Measurements from ENCODE around the gene CAB39L. TPM values are rescaled to one million over a fixed set of nuclear protein-coding genes. Genes with fewer than 3 reads are reported as not detected.
A peak's percentile ranks its signal among the peaks of the same experiment; 100 is the strongest.

Gene CAB39L
- total RNA-seq, 1 experiment from 2014 or later, result 51.9 TPM

DNA sequence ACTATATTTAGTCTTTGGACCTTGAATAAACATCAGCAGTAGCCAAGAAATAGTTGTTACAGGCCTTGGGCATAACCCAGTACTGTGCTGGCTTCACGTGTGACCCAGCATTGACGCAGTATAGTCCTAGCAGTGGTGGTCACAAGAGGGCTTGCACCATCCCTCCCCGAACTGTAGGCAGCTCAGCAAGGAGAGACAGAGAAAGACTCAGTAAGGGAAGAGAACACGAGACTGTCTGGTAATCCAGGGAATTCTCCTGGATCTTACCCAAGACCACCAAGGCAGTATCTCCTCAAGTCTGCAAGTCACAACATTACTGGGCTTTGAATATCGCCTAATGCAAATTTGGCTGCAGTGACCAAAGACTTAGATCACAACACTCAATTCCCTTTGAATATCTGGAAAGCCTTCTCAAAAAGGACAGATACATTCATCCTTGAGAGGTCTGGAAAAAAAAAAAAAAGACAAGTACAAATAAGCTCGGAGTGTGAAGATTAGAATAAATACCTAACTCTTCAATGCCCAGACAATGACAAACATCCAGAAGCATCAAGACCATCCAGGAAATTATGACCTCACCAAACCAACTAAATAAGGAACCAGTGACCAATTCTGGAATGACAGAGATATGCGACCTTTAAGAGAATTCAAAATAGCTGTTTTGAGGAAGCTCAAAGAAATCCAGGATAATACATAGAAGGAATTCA is 39.7 kb downstream of the CAB39L start:
- Histone ChIP-seq H2AFZ (ENCODE audit: low read length) (no peak overlapping the region), H4K20me1 (ENCODE audit: insufficient read depth, low read depth, low read length) (no peaks in the 10 kb centered on the region), H3K36me3 (ENCODE audit: insufficient read depth, low read length) (peaks cover 3% of the 10 kb centered on the region; the same call in 1 of the 2 replicates), H3K9me3 (ENCODE audit: low read length) (peaks cover 8% of the 10 kb centered on the region), H3K9ac (ENCODE audit: low read length) (no peak overlapping the region), H3K27me3 (ENCODE audit: low read length) (no peaks in the 10 kb centered on the region), H3K4me1 (ENCODE audit: low read length) (peaks cover 14% of the 10 kb centered on the region), H3K4me2 (ENCODE audit: low read depth, low read length, poor library complexity, severe bottlenecking) (no peak overlapping the region), H3K4me3 (ENCODE audit: low read length) (no peak overlapping the region), H3K79me2 (ENCODE audit: low read length) (peaks cover 20% of the 10 kb centered on the region), H3K9me2 (replicated peaks; ENCODE audit: insufficient read depth, low read length) (no peaks in the 10 kb centered on the region), H3K27ac (ENCODE audit: low read length) (no peak overlapping the region)
- no peak for DNase-seq

DNA sequence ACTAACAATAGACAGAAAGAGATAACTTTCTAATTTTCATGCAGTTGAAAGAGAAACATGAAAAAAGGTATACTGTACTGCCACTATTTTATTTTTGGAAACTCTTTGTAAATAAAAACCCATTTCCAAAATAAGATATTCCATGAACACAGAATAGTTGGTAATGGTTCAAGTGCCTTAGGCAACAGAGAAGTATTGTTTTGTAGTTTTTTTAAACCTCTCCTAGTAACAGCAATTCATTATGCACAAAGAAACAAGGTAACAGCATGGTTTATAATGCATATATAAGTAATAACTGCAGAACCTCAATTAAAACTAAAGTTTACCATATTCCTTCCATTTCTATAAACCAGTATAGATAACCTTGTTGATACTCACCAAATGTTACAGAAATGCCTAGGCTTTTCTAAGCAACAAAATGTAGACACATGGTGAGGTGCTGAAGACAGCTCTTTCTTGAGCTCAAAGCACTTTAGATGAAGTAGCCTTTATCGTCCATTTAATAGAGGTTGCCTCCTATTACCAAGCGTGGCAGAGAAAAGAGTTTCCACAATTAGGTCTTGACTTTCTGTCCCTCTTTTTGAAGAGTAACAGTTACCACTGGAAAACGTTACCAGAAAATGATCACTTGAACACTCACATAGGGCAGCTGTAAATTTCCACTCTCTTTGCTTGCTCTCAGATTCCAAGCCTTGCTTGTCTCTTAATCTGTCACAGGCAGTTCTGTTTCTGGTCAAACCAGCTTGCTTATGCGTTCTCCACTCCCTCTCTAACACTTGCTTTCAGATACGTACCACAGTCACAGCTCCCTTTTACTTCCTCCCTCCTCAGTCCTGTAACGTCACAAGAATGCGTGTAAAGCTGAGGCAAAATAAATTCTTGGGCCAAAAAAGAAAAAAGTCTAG is 42.9 kb downstream of the CAB39L start:
- DNase-seq, result peak; percentile 83
- Histone ChIP-seq H2AFZ (ENCODE audit: low read length) (no peak overlapping the region), H3K27me3 (ENCODE audit: low read length) (no peaks in the 10 kb centered on the region), H3K27ac (ENCODE audit: low read length) (peak overlapping the region; percentile 72), H3K79me2 (ENCODE audit: low read length) (peaks cover 51% of the 10 kb centered on the region), H3K9me3 (ENCODE audit: low read length) (peaks cover 8% of the 10 kb centered on the region; the same call in 1 of the 2 replicates), H3K4me2 (ENCODE audit: low read depth, low read length, poor library complexity, severe bottlenecking) (peak overlapping the region; percentile 71), H3K36me3 (ENCODE audit: insufficient read depth, low read length) (peaks cover 3% of the 10 kb centered on the region; the same call in 1 of the 2 replicates), H3K4me3 (ENCODE audit: low read length) (peak overlapping the region; percentile 51), H3K9ac (ENCODE audit: low read length) (peak overlapping the region; percentile 54), H4K20me1 (ENCODE audit: insufficient read depth, low read depth, low read length) (no peaks in the 10 kb centered on the region), H3K9me2 (replicated peaks; ENCODE audit: insufficient read depth, low read length) (no peaks in the 10 kb centered on the region), H3K4me1 (ENCODE audit: low read length) (peaks cover 40% of the 10 kb centered on the region)

DNA sequence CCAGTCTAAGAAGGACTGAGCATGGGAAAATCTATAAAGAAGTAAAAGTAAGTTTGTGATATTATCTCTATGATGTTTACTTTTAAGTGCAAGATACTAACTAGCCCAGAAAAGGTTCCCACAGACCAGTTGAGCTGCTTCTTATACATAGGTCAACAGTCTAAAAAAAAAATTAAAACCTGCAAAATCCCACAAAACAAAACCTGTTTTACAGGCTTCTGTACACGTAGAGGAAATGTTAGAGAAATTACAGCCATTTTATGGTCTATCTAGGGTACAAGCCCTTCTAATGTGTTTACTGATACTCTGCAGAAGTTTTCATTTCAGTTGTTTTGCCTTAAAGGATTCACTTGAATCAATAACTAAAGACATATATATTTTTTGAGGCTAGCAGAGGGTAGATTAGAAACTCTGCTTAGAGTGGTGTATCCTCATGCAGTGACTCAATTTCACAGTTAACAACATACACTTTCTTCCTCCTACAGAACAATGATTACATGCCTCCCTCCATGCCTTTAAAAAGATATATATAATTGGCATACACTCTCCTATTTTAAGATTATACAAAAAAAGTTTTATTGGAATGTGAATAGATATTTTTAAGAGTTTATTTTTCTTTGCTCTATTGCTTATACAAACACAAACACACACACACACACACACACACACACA is 43.9 kb downstream of the CAB39L start:
- H3K9ac ChIP-seq (ENCODE audit: low read length), result peak overlapping the region; percentile 54
- DNase-seq, result peak; percentile 53
- H3K9me3 ChIP-seq (ENCODE audit: low read length), result peaks cover 6% of the 10 kb centered on the region; the same call in 1 of the 2 replicates
- peak overlapping the region; percentile 71 for H3K4me2 ChIP-seq (ENCODE audit: low read depth, low read length, poor library complexity, severe bottlenecking)
- no peaks in the 10 kb centered on the region for H4K20me1 ChIP-seq (ENCODE audit: insufficient read depth, low read depth, low read length)
- peaks cover 59% of the 10 kb centered on the region for H3K79me2 ChIP-seq (ENCODE audit: low read length)
- H3K27me3 ChIP-seq (ENCODE audit: low read length), result no peaks in the 10 kb centered on the region
- peaks cover 40% of the 10 kb centered on the region for H3K4me1 ChIP-seq (ENCODE audit: low read length)
- no peak overlapping the region for H2AFZ ChIP-seq (ENCODE audit: low read length)
- peak overlapping the region; percentile 51 for H3K4me3 ChIP-seq (ENCODE audit: low read length)
- peak overlapping the region; percentile 72 for H3K27ac ChIP-seq (ENCODE audit: low read length)
- H3K9me2 ChIP-seq (replicated peaks; ENCODE audit: insufficient read depth, low read length), result no peaks in the 10 kb centered on the region
- peaks cover 3% of the 10 kb centered on the region; the same call in 1 of the 2 replicates for H3K36me3 ChIP-seq (ENCODE audit: insufficient read depth, low read length)

GRCh38 chr13:49395878-49396380 is 47.9 kb downstream of the CAB39L start:
- no peak overlapping the region for H3K4me3 ChIP-seq (ENCODE audit: low read length)
- H2AFZ ChIP-seq (ENCODE audit: low read length), result no peak overlapping the region
- no peak overlapping the region for H3K9ac ChIP-seq (ENCODE audit: low read length)
- no peaks in the 10 kb centered on the region for H3K9me2 ChIP-seq (replicated peaks; ENCODE audit: insufficient read depth, low read length)
- H3K4me2 ChIP-seq (ENCODE audit: low read depth, low read length, poor library complexity, severe bottlenecking), result no peak overlapping the region
- peaks cover 33% of the 10 kb centered on the region for H3K4me1 ChIP-seq (ENCODE audit: low read length)
- H3K36me3 ChIP-seq (ENCODE audit: insufficient read depth, low read length), result no peaks in the 10 kb centered on the region; the same call in 1 of the 2 replicates
- no peak overlapping the region for H3K27ac ChIP-seq (ENCODE audit: low read length)
- H3K27me3 ChIP-seq (ENCODE audit: low read length), result no peaks in the 10 kb centered on the region
- no peaks in the 10 kb centered on the region for H3K9me3 ChIP-seq (ENCODE audit: low read length)
- no peak for DNase-seq
- no peaks in the 10 kb centered on the region for H4K20me1 ChIP-seq (ENCODE audit: insufficient read depth, low read depth, low read length)
- H3K79me2 ChIP-seq (ENCODE audit: low read length), result peaks cover 85% of the 10 kb centered on the region

GRCh38 chr13:49395451-49395865 is 48.4 kb downstream of the CAB39L start:
- no peak overlapping the region for H3K9ac ChIP-seq (ENCODE audit: low read length)
- H3K9me3 ChIP-seq (ENCODE audit: low read length), result no peaks in the 10 kb centered on the region
- no peak overlapping the region for H3K27ac ChIP-seq (ENCODE audit: low read length)
- no peak overlapping the region for H3K4me2 ChIP-seq (ENCODE audit: low read depth, low read length, poor library complexity, severe bottlenecking)
- peaks cover 84% of the 10 kb centered on the region for H3K79me2 ChIP-seq (ENCODE audit: low read length)
- DNase-seq, result no peak
- no peaks in the 10 kb centered on the region for H3K27me3 ChIP-seq (ENCODE audit: low read length)
- no peaks in the 10 kb centered on the region; the same call in 1 of the 2 replicates for H3K36me3 ChIP-seq (ENCODE audit: insufficient read depth, low read length)
- no peak overlapping the region for H2AFZ ChIP-seq (ENCODE audit: low read length)
- H3K4me3 ChIP-seq (ENCODE audit: low read length), result no peak overlapping the region
- H3K4me1 ChIP-seq (ENCODE audit: low read length), result peaks cover 33% of the 10 kb centered on the region
- no peaks in the 10 kb centered on the region for H3K9me2 ChIP-seq (replicated peaks; ENCODE audit: insufficient read depth, low read length)
- no peaks in the 10 kb centered on the region for H4K20me1 ChIP-seq (ENCODE audit: insufficient read depth, low read depth, low read length)

GRCh38 chr13:49388091-49388635 is 55.7 kb downstream of the CAB39L start:
- Histone ChIP-seq H3K27ac (ENCODE audit: low read length) (no peak overlapping the region; the same call in 1 of the 2 replicates), H3K79me2 (ENCODE audit: low read length) (peaks cover 45% of the 10 kb centered on the region), H2AFZ (ENCODE audit: low read length) (no peak overlapping the region), H3K27me3 (ENCODE audit: low read length) (no peaks in the 10 kb centered on the region), H3K4me3 (ENCODE audit: low read length) (no peak overlapping the region), H3K9ac (ENCODE audit: low read length) (no peak overlapping the region), H3K9me3 (ENCODE audit: low read length) (no peaks in the 10 kb centered on the region; the same call in 1 of the 2 replicates), H3K9me2 (replicated peaks; ENCODE audit: insufficient read depth, low read length) (no peaks in the 10 kb centered on the region), H3K4me2 (ENCODE audit: low read depth, low read length, poor library complexity, severe bottlenecking) (no peak overlapping the region), H3K36me3 (ENCODE audit: insufficient read depth, low read length) (0 out of 2 replicates have a peak, but pooled peaks cover 6% of the 10 kb centered on the region), H3K4me1 (ENCODE audit: low read length) (no peaks in the 10 kb centered on the region), H4K20me1 (ENCODE audit: insufficient read depth, low read depth, low read length) (no peaks in the 10 kb centered on the region)
- DNase-seq, result no peak

DNA sequence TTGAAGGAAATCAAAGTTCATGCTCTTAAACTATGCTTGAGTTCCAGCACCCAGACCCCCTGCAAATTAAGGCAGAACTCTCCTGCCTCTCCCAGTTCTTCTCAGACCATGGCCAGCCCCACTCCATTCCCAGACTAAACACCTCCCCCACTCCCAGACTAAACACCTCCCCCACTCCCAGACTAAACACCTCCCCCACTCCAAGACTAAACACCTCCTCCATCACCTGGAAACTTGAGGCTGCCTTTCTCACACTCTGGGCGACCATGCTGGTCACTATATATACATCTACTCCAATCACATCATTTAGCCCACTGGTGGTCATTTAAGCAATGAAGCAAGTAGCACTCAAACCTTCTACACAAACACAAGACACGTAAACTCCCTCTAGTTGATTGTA is 57.2 kb downstream of the CAB39L start:
- Histone ChIP-seq H3K9me3 (ENCODE audit: low read length) (no peaks in the 10 kb centered on the region; the same call in 1 of the 2 replicates), H3K79me2 (ENCODE audit: low read length) (peaks cover 35% of the 10 kb centered on the region), H3K4me1 (ENCODE audit: low read length) (peaks cover 4% of the 10 kb centered on the region; the same call in 1 of the 2 replicates), H3K4me3 (ENCODE audit: low read length) (no peak overlapping the region), H3K36me3 (ENCODE audit: insufficient read depth, low read length) (peaks cover 16% of the 10 kb centered on the region; the same call in 1 of the 2 replicates), H3K9ac (ENCODE audit: low read length) (no peak overlapping the region), H4K20me1 (ENCODE audit: insufficient read depth, low read depth, low read length) (no peaks in the 10 kb centered on the region), H3K27ac (ENCODE audit: low read length) (no peak overlapping the region), H3K9me2 (replicated peaks; ENCODE audit: insufficient read depth, low read length) (no peaks in the 10 kb centered on the region), H3K27me3 (ENCODE audit: low read length) (no peaks in the 10 kb centered on the region), H2AFZ (ENCODE audit: low read length) (no peak overlapping the region), H3K4me2 (ENCODE audit: low read depth, low read length, poor library complexity, severe bottlenecking) (no peak overlapping the region)
- no peak for DNase-seq

Data from Karpas-422 (cell line).